AG04449 (cell line): ENCODE results near the gene PTGES2.

Experiments
- CTCF ChIA-PET: fragments of 350-600 bp; formaldehyde crosslinking; extraction: SDS; loops from one replicate; lab custom pipeline; 2021; ENCODE audit warnings: antibody characterized with exemption; lab: Yijun Ruan, JAX
- POLR2A ChIA-PET: fragments of 400-600, 350-600 bp; formaldehyde crosslinking; extraction: SDS; loops from one replicate; lab custom pipeline; 2020; ENCODE audit warnings: antibody characterized with exemption, inconsistent platforms; lab: Yijun Ruan, JAX
- DNase-seq: peaks from one replicate; pipeline ENCODE4 v3.0.0-alpha.2; 2010; ENCODE audit warnings: low read depth, low spot score
- H3K4me3 ChIP-seq: 2 replicates; pipeline ENCODE4 v1.5.1; 2011; ENCODE audit warnings: low read depth, mild to moderate bottlenecking, control low read depth, low read length
- CTCF ChIP-seq: IDR thresholded peaks from one replicate; pipeline ENCODE4 v1.5.1; 2011; ENCODE audit warnings: mild to moderate bottlenecking, moderate library complexity, low read length, control low read depth, inconsistent platforms; ENCODE audit not compliant: insufficient read depth; ENCODE audit errors: missing control alignments

The PTGES2 gene

GRCh38 chr9:128070874-128071273 lies 56.7 kb downstream of the PTGES2 start:
- no peak overlapping the region for H3K4me3 ChIP-seq
- ChIA-PET POLR2A (interaction anchor here (0.7 kb wide), 1 partner anchor 27 kb away, joined by 3 read pairs; no protein-coding TSS in a partner anchor), CTCF (interaction anchor here (6.2 kb wide), 1 partner anchor 15 kb away, joined by 28 read pairs; no protein-coding TSS in a partner anchor)
- TF ChIP-seq CTCF: no peak
- no peak for DNase-seq
